ENCODE results near the gene MFSD11.
"Not testable (repeated sequence)": the region's sequence is repeated elsewhere in the genome, so short reads cannot be mapped to it uniquely, and the experiment has no call there.

- not testable (repeated sequence) for TF ChIP-seq CTCF, POLR2A, POLR2AphosphoS5 (IDR thresholded peaks at IDR 0.05)
Measured at GRCh38 chr17:76787866-76788265, 49.9 kb downstream of the MFSD11 start.
